ENCODE results near the gene SNRNP48. TPM values are rescaled to one million over a fixed set of nuclear protein-coding genes. Genes with fewer than 3 reads are reported as not detected.
A peak's percentile ranks its signal among the peaks of the same experiment; 100 is the strongest.

SNRNP48 gene
- polyA plus RNA-seq, 1 donor from 2014 or later: 17.5 TPM

- TF ChIP-seq RAD21 (conservative IDR thresholded peaks at IDR 0.05) (no peak), TAF1 (IDR thresholded peaks at IDR 0.05; ENCODE audit: low read depth) (no peak), POLR2AphosphoS5 (IDR thresholded peaks at IDR 0.05) (peak; percentile 26), CTCF (IDR thresholded peaks at IDR 0.05; ENCODE audit: poor library complexity, severe bottlenecking) (peak; percentile 28), EP300 (conservative IDR thresholded peaks at IDR 0.05; ENCODE audit: poor library complexity, severe bottlenecking) (peak; percentile 67), EZH2 (IDR thresholded peaks at IDR 0.05; ENCODE audit: borderline replicate concordance, insufficient read depth, low read length, poor library complexity, severe bottlenecking) (no peak), SMC3 (conservative IDR thresholded peaks at IDR 0.05; ENCODE audit: poor library complexity) (peak; percentile 38)
- Histone ChIP-seq H3K27me3 (ENCODE audit: insufficient read depth, low read depth, low read length) (peaks cover 34% of the 10 kb centered on the region), H3K9ac (ENCODE audit: low read length) (no peak overlapping the region), H3K9me3 (ENCODE audit: low read length) (peaks cover 4% of the 10 kb centered on the region), H3K4me2 (ENCODE audit: low read length) (no peak overlapping the region), H3K27ac (ENCODE audit: low read length) (no peak overlapping the region), H3K9me2 (ENCODE audit: insufficient read depth, low read length) (no peaks in the 10 kb centered on the region), H3K4me3 (ENCODE audit: low read length) (no peak overlapping the region), H3K36me3 (ENCODE audit: insufficient read depth, low read length) (no peaks in the 10 kb centered on the region), H3K79me2 (replicated peaks; ENCODE audit: insufficient read depth, low read length) (no peaks in the 10 kb centered on the region), H2AFZ (ENCODE audit: low read depth, low read length) (no peak overlapping the region), H4K20me1 (ENCODE audit: insufficient read depth) (no peaks in the 10 kb centered on the region), H3F3A (ENCODE audit: insufficient read depth, low read length, poor library complexity, severe bottlenecking) (no peaks in the 10 kb centered on the region)
Measured at GRCh38 chr6:7624796-7625710, 35.1 kb downstream of the SNRNP48 start.

GRCh38 chr6:7628479-7628878 is 38.5 kb downstream of the SNRNP48 start:
- H3K9me3 ChIP-seq (ENCODE audit: low read length): peaks cover 5% of the 10 kb centered on the region
- H3K36me3 ChIP-seq (ENCODE audit: insufficient read depth, low read length): no peaks in the 10 kb centered on the region
- H3K4me3 ChIP-seq (ENCODE audit: low read length): no peak overlapping the region
- no peak overlapping the region for H3K27ac ChIP-seq (ENCODE audit: low read length)
- no peaks in the 10 kb centered on the region for H3F3A ChIP-seq (ENCODE audit: insufficient read depth, low read length, poor library complexity, severe bottlenecking)
- H3K9me2 ChIP-seq (ENCODE audit: insufficient read depth, low read length): no peaks in the 10 kb centered on the region
- H4K20me1 ChIP-seq (ENCODE audit: insufficient read depth): no peaks in the 10 kb centered on the region
- H3K27me3 ChIP-seq (ENCODE audit: insufficient read depth, low read depth, low read length): peaks cover 25% of the 10 kb centered on the region
- no peak overlapping the region for H3K4me2 ChIP-seq (ENCODE audit: low read length)
- no peak overlapping the region for H2AFZ ChIP-seq (ENCODE audit: low read depth, low read length)
- TF ChIP-seq MXI1 (conservative IDR thresholded peaks at IDR 0.05; ENCODE audit: poor library complexity, severe bottlenecking) (no peak), EZH2 (IDR thresholded peaks at IDR 0.05; ENCODE audit: borderline replicate concordance, insufficient read depth, low read length, poor library complexity, severe bottlenecking) (no peak), EP300 (conservative IDR thresholded peaks at IDR 0.05; ENCODE audit: poor library complexity, severe bottlenecking) (no peak), RAD21 (conservative IDR thresholded peaks at IDR 0.05) (no peak), CTCF (IDR thresholded peaks at IDR 0.05; ENCODE audit: poor library complexity, severe bottlenecking) (no peak), REST (IDR thresholded peaks at IDR 0.05; ENCODE audit: borderline replicate concordance) (no peak), POLR2AphosphoS5 (IDR thresholded peaks at IDR 0.05) (no peak), TAF1 (IDR thresholded peaks at IDR 0.05; ENCODE audit: low read depth) (no peak), SMC3 (conservative IDR thresholded peaks at IDR 0.05; ENCODE audit: poor library complexity) (no peak)
- H3K79me2 ChIP-seq (replicated peaks; ENCODE audit: insufficient read depth, low read length): no peaks in the 10 kb centered on the region
- H3K9ac ChIP-seq (ENCODE audit: low read length): no peak overlapping the region

All from neural cell (in vitro differentiated cells).